Urothelium cell line (cell line): ENCODE measurements around the gene SPAG6.
A peak's percentile ranks its signal among the peaks of the same experiment; 100 is the strongest.

ENCODE experiments used
- DNase-seq: peaks from one replicate; pipeline ENCODE4 v3.0.0; 2011; ENCODE audit warnings: low spot score, mixed read lengths
- FAIRE-seq: peaks from 2 replicates; lab custom pipeline; 2011; peaks lifted over from hg19 to GRCh38; lab: Jason Lieb, UNC

SPAG6 gene

DNA sequence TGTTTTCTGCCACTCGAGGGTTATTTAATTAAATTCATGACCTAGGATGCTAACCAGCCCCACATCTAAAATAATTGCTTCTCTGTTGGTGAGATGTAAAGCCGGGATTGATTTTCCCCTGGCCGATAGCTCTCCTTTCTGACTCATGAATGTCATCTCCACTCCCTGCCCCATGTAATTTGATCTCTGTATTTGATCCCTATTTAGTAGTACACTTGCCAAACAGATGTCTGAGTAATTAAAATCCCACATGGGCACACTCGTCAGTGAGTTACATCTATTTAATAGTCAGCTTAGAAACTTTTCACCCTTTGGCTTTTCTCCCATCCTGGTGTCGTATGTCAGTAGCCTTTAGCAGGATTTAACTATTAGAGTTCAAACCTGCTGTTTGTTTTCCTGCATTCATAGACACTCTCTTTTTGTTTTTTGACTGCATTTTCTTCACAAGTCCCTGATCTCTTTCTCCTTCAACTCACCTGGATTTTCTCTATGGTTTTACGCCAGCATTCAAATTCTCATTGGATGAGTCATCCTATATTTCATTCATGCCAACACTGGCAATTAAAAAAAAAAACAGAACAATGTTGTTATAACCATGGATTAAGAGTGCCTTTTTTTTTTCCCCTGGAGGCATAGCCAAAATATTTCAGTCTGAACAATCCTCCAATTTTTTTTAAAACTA, 82.7 kb downstream of the SPAG6 start:
- FAIRE-seq (no peak), DNase-seq (peak; percentile 59)

DNA sequence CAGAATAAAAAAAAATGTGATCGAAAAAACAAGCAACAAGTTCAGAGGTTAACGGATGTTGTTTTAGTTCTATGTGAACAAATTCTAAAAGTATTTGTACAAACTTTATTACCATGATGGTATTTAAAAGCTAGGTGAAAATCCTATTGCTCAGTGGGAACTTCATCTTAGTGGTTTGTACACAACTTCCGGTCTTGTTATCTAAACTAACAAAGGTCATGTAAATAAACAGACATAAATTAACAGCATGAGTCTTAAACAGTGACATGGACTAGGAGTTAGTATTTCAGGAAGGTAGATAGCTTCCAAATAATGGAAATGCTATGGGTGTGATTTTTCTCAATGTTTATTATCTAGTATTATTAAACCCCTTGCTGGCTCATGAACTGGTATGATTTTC, 83.8 kb downstream of the SPAG6 start:
- DNase-seq (no peak), FAIRE-seq (no peak)

DNA sequence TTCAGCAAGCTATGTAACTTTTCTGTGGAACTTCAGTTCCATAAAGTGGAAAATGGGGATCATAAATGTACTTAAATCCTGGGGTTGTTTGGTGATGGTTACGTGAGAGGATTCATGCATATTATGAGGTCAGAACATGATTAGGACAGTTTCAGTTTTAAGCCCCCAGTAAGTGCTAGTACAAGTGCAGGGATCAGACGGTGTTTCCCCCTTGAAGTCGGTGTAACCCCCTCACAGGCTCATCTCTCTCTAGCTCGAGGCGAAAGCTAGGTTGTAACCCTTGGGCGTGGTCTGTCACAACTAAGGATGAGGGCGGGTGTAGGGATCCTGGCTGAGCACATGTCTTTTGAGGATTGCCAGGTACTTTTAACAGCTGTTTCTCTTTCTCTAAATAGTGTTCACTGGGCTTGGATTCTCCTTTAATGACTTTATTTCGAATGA, 84.7 kb downstream of the SPAG6 start:
- DNase-seq, result no peak
- no peak for FAIRE-seq

DNA sequence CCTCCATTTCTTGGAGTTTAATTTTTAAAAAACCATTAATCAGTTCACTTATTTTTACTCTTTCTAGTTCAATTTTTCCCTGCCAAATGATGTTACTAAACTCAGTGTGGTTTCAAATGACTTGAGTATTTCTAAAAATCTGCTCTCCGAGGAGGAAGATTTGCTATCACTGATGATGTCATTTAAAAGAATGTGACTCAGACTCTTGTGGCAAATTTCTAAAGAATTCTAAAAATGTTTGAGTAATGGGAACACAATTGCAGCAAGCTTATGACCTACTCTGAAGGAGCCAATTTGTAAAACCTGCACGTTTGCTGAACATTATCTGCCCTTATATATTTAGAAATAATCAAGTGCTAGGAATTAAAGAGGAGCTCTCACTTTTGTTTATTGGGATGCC, 88.6 kb downstream of the SPAG6 start:
- FAIRE-seq (no peak), DNase-seq (peak; percentile 60)

DNA sequence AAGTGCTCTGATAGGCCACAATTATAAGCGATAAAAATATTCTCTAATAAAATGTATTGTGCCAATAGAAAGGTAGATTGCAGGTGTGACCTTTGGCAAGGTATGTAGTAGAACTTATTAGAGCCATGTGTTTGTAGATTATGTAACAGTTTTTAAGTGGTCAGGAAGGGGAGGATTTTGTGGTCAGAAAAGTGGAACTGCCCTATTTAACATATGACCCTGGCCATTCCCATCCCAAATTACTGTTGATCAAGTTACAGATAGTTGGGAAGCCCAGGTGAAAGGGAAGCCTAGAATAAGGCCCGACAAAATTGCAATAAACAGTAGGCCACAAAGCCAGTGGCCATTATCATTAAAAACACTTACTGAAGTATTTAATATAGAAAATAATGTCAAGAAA, 89.2 kb downstream of the SPAG6 start:
- no peak for FAIRE-seq

DNA sequence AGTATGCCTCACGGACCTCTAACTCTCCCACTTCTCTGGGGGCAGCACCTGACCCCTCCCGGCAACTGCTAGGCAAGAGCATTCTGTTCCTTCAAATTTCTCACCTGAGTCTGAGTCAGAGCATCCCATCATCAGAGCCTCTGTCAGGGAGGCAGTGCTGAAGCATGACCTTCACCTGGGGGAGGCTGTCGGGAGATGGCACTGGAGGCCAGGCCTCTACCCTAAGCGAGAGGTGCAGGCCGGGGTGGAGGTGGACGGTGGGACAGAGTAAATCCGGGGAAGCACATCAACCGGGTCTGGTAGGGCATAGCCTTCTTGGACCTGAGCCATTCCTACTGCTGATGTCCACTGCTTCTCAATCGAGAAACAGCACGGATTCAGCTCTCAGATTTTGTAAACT, 90.4 kb downstream of the SPAG6 start:
- DNase-seq, result no peak
- no peak for FAIRE-seq

More for the DNA sequence above, 89.2 kb downstream of the SPAG6 start:
- DNase-seq, result no peak

DNA sequence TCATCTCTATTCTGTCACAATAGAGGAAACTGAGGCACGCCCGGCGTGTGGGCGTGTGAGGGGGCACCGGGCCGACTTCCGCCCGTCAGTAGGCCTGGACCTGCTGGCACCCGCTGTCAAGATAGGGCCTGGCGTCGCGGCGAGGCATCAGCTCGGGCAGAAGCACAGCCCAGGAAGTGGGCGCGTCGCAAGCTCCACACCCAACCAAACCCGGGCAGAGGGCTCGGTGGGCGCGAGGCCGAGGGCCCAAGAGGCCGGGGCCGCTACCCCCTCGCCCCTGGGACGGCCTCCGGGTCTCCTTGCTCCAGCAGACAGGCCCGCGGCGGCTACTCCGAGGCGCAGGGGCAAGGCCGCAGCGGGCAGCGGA, 91.2 kb downstream of the SPAG6 start:
- FAIRE-seq (no peak), DNase-seq (no peak)

DNA sequence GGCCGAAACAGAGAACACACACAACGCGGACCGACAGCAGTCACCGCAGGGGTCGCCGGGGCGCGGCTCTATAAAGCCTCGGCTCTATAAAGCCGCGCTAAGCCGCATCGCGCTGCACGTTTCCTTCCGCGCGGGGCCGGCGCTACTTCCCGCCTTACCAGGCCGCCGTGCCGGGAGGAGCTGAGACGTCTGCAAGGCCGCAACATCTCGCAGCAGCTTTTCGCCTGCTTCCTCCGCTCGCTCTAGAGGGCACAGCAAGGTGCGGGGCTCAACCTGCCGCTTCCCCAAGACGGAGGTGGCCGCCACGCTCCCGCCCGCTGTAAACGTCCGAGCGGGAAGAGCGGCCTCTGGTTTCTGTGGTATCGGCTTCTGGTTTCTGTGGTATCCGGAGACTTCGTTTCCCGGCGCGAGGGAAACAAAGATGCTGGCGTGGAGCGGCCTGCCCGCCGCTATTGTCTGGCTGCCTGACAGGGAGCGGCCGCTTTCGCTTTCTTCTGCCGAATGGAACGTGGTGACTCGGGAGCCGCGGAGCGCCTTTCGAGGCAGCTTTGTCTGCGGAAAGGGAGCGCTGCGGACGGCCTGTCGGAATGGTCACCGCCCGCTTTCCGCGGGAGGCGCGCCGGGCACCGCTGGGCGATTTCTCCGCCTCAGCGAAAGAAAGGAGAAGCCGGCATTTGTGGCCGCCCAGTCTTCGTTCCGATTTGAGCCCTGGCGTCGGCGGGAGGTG, 91.8 kb downstream of the SPAG6 start:
- DNase-seq (peak; percentile 68), FAIRE-seq (no peak)

DNA sequence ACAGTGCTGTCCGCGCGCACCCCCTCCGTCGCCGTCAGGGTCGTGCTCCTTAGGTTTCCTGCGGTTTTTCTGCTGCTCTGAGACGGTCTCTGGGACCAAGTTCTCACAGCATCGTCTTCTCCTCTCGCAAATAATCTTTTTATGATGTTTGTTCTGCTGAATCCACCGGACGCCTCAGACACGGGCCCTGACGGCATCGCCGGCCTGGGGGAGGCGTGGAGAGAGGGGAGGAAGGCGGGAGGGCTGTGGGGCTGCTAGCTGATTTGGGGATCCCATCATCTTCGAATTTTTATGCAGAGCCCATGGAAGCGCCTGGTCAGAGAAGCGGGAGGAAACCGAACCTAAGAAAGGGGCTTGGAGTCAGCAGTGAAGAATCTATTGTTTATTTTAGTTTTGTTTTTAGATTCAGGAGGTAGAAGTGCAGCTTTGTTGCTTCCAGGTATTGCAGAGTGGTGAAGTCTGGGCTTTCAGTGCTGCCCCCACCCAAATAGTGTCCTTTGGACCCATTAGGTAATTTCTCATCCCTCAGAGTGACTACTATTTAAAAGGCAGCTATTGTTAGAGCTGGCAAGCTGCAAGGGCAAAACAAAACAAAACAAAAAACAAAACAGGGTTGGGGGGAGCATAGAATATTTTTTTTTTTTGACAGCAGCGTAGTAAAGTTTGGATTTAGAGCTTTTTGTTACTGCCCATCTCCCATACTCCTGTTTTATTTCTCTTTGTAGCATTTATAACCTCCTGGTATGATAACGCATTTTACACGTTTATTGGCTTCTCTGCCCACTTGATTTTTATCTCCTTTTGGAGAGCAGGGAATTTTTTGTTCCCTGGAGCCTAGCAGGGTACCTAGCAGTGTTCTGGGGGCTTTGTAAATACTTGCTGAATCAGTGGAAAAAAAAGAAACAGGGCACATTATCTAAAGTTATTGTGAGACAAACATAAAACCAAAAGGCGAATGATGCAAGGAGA, 92.6 kb downstream of the SPAG6 start:
- peak; percentile 31 for DNase-seq
- FAIRE-seq, result no peak

DNA sequence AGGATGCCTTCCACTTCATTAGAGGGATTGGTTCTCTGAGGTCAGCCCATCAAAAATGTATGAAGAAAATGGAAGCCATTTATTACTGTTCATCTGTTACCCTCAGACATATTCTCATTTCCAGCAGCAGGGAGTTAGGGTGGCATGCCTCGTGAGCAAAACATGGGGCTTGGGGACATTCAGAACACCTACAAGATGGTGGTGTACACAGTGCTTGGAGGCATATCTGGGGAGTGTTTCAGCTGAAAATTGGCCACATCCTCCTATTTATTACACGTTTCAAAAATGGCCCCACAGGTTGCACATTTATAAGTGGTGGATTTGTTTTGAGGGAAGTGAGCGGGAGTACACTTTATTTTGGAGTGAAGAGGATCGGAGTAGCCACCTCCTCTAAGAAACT, 93.4 kb downstream of the SPAG6 start:
- DNase-seq (no peak), FAIRE-seq (no peak)

DNA sequence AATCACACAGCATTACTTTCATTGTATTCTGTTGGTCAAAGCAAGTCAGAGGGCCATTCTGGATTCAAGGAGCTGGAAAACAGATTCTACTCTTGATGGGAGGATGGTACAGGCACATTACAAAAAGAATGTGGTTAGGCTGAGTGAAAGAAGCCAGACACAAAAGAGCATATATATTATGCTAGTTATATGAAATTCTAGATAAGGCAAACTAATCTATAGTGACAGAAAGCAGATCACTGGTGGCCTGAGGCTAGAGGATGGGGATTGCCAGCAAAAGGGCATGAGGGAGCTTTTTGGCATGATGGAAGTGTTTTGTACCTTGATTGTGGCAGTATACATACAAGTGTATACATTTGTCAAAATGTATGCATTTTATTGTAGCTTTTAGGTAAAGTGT, 96.8 kb downstream of the SPAG6 start:
- DNase-seq (no peak), FAIRE-seq (no peak)

DNA sequence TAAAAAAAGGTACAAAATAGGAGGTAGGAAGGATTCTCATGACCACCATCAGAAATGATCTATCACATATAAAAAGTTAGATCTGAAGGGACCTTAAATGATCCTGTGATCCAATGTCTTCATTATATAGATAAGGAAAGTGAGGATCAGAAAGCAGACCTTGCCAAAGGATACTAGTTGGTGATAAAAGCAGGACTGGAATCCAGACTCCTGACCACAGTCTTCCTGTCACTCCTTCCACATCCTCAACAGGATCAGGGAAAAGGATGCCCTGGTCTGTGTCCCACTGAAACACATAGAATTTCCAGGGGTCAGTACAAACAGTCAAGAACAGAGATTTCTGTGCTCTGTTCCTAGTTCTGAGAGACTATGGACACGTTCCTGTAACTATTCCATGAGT, 97.2 kb downstream of the SPAG6 start:
- FAIRE-seq (no peak), DNase-seq (no peak)

DNA sequence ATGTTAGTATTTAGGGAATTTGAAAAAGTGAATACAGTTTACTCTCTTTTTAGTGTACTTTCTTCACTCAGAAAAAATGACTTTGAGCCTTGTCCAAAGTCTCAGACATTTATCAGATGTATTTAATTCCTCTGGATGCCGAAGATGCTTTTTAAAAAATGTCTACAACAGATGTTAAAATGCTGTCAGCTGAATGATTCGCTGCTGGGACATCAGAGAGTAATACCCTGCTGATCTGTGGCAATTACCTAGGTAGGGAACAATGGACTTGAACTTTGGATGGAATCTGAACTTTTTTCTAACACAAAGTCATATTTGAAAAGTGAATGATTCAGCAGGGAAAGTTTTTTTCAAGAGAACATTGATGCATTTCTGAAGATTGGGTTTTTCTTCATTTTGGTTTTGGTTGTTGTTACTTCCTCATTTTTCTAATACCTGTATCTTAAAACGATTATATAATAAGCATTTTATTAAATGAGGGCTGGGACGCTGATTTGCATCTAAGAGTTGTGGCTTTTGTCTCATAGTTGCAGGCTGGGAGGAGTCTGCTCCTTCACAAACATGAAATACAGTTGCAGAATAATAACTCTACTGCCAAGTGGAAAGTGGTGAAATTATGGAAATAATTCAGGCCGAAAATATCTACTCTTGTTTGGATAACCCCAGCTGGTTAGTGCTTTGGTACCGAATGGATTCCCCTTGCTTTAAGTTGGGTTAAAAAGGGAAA, 98.0 kb downstream of the SPAG6 start:
- FAIRE-seq, result no peak
- no peak for DNase-seq

DNA sequence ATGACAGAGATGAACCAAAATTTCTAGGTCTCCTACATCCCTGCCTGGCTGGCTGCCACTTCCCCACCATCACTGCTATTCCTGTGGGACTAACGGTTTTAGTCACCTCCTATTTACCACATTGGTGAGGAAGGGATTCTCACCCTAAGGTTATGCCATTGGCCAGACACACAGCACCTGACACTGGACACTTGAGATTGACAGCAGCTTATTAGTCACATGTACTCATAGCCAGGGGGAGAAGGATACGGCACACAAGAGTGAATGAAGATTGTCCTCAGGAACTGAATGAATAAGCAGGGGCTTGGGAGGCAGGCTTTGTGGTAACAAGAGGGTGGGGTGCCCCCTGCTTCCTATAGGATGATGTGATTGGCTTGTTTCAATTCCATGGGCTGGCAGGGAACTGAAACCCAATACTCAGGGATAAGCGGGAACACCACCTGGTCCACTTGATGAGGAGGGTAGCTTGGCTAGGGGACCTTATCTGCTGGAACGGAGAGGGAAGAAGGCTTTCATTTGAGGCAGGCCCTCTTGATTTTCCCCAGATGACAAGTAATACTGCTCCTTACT, 99.0 kb downstream of the SPAG6 start:
- DNase-seq (no peak), FAIRE-seq (no peak)

DNA sequence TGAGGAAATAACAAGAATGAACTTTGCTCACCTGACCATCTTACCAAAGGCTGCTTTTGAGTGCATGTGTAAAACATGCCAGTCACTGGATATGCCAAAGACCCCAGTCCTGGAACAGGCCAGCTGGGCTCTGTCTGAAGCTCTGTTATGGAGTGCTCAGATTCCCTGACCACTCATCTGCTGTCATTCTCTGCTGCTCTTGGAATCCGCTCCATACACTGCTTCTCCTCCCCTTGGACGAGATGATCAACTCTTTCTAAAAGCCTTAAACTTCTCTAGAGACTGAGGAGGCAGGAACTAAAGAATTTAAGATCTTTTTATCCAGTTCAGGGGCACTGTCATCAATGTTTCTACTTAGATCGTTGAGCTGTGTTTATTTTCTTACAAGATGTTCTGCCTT, 100.2 kb downstream of the SPAG6 start:
- FAIRE-seq, result no peak
- DNase-seq, result no peak

DNA sequence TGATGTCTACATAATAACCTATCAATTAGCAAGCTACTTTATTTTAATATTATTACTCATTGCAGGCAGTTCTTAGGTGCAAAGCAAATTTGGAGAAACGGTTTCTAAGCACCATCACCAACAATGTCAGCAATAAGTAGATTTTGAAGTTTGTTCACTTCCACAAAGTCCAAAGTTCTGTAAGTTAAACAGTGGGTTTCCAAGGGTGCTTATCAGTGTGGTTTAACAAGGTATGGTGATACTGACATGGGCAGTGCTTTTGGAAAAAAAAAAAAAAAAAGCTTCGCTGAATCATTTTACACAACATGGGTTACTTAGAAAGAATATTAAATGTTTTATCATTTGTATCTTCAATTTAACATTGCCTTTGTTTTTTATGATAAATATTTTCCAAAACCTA, 101.8 kb downstream of the SPAG6 start:
- FAIRE-seq (no peak), DNase-seq (no peak)

DNA sequence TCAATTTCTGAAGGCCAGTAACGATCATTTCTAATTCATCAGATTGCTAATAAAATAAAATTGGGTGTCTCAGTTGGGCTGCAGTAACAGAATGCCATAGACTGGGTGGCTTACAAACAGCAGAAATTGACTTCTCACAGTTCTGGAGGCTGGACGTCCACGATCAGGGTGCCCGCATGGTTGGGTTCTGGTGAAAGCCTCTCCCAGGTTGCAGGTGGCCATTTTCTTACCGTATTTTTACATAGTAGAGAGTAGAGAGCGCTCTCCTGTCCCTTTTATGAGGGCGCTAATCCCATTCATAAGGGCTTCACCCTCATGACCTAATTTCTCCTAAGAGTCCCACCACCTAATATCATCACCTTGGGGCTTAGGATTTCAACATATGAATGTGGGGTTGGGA, 106.0 kb downstream of the SPAG6 start:
- DNase-seq, result no peak
- FAIRE-seq, result no peak

DNA sequence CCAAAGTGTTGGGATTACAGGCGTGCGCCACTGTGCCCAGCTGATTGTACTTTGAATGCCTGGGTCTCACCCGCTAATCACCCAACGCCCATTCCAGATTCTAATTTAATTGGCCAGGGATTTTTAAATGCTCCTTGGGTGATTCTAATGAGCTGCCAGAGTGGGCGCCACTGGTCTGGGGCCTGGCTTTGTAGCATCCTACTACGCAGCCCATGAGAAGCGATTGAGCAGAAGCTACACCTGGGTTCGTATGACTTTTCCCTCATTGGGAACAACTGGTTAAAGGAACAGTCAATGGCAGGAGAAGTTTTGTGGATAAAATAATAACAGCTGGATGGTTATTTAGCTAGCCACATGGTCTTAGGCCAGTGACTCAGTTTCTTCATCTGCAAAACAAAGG, 108.0 kb downstream of the SPAG6 start:
- DNase-seq, result no peak
- no peak for FAIRE-seq

DNA sequence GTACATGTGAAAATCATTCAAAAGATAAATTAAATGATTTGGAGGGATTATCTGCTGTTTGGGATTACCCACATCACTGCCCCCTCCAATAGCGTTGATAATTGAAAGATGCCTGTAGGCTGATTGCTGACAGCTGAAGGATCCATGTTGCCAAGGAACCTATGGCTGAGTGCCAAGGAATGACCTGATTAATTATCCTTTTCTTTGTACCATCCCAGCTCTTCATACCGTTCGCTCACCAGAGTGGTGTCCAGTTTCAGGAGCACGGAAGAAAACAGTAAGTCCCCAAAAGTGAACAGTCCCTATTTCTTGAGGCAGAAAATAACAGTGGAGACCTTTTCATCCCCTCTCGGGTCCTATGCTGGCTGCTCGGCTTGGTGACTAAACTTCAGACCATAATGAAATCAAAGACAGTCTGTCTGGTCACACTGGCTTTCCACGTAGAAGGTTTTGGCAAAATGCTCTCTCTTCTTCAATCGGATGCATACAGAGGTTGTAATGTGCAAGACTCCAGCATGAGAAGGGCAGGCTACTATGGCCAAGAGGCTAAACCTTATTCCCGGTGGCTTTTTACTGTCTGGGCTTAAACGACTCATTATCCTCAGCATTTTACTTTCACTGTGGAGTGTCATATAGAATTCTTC, 108.8 kb downstream of the SPAG6 start:
- no peak for DNase-seq
- no peak for FAIRE-seq

DNA sequence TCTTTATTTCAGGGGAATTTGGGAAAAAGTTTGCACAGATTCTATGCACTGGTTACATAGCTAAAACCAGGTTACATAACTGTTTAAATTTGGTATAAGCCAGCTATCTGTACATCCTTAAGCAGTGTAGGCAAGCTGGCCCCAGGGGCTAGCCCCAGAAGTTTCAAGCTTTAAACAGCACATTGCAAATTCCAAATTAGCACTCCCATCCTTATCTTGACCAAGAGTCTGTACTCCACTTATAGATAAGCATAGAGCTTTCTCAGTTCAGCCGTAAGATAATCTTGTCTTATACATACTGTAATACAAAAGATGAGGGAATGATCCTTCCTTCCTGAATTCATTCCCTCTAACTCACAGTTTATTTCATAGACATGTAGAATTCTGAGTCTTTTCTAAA, 109.3 kb downstream of the SPAG6 start:
- DNase-seq (no peak), FAIRE-seq (no peak)
